GM19099 (cell line): ENCODE measurements around the gene RAB37.

Source experiments
- POLR2A ChIP-seq: IDR thresholded peaks from 3 replicates; pipeline ENCODE4 v1.6.1; 2011; ENCODE audit warnings: low read depth; ENCODE audit not compliant: insufficient read length; ENCODE audit errors: extremely low read depth

RAB37 gene

DNA sequence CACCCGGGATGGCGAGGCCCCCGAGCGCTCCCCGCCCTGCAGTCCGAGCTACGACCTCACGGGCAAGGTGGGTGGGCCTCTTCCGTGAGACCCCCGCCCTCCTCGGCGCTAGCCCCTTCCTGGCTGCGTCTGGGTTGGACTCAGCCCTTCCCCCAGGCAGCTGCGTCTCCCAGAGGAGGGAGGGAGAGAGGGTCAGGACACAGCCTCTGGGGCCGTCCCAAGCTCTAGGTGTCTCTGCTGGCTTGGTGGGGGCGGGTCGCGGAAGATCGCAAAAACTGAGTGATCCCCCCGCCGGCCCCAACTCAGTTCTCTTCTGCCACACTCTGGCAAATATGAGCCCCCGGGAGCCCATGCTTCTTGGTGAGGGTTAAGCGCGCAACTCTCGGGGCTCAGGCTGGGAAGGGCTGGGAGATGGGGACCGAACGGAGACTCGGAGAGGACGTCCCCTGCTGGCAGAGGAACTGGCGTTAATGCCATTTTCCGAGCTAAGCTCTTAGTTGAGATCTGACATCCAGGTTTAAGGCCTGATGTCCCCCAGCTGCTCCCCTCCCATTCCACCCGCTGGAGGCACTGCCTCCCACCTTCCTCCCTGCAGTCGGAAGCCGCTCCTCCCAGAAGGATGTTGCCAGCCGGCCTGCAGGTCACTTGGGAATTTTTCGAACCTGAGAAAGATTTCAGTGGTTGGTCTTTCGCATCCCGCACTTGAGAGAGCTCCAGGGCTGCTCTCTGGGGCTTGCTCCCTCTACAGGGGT, 419 bp downstream of the RAB37 start:
- no peak for TF ChIP-seq POLR2A

DNA sequence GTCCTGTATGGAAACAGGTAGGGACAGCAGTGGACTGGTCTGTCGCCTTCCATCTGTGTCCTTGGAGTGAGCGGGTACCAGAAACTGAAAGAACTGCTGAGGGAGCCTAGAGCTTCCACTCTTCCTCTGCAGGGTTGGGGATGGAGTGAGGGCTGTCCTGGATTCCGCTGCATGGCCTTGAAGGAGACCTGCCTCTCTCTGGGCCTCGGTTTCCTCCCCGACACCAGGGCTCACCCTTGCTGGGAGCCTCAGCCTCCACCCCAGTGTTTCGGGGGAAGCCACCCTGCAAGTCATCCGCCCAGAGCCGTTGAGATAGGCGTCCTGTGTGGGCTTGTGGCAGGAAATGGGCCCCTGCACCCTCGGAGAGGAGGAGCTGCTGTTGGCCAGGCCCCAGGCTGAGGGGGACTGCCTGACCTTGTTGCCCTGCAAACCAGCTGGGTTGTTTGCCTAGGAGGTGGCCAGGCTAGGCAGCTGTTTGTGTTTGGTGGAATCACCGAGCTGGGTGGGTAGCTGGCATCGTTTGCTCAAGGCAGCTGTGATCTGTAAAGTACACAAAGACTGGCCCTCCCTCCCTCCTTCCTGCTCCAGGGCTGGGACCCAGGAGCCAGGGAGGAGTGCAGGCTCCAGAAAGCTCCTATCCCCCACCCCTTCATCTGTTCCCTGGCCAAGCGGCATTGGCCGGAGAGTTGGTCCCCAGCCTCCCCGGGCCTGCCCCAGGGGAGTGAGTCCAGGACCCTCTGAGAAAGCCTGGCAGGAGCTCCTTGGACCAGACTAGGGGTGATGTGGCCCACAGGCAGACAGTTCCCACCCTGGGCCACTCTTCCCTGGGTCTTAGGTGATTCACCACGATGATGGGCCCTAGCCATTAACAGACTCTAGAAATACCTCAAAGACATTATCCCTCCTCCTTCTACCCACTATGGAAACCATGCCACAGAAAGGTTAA, 1.3 kb downstream of the RAB37 start:
- TF ChIP-seq POLR2A: peak; percentile 49

DNA sequence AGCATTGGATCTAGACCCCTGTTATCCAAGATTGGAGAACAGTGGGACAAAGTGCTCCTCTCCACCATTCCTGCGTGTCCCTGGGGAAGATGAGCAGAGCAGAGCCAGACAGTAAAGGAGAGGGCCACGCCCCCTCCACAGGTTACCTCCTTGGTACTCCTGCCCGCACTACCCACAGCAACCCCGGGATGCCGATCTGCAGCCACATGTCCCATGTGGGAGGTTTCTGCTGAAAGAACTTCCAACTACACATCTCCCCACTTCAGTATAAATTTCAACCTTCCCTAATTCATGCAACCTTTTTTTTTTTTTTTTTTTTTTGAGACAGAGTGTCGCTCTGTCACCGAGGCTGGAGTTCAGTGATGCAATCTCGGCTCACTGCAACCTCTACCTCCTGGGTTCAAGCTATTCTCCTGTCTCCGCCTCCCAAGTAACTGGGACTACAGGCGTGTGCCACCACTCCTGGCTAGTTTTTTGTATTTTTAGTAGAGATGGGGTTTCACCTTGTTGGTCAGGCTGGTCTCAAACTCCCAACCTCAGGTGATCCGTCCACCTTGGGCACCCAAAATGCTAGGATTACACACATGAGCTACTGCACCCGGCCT, 2.3 kb downstream of the RAB37 start:
- TF ChIP-seq POLR2A: no peak

DNA sequence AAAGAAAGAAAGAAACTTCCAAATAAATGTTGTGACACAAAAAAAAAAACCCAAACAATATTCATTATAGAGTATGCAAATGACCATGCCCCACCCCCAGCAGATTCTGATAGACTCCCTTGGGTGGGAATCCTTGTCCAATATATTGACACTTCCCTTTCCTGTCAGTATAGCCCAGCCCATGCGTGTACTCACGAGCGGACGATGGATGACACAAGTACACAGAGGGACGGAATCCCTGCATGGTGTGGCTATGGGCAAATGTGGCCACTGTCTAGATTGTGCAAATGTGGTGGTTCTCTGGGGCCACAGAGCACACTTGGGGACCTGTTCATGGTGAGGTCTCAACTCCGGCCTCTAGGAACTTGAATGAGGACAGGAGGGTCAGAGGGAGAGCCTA, 3.1 kb downstream of the RAB37 start:
- TF ChIP-seq POLR2A: no peak

DNA sequence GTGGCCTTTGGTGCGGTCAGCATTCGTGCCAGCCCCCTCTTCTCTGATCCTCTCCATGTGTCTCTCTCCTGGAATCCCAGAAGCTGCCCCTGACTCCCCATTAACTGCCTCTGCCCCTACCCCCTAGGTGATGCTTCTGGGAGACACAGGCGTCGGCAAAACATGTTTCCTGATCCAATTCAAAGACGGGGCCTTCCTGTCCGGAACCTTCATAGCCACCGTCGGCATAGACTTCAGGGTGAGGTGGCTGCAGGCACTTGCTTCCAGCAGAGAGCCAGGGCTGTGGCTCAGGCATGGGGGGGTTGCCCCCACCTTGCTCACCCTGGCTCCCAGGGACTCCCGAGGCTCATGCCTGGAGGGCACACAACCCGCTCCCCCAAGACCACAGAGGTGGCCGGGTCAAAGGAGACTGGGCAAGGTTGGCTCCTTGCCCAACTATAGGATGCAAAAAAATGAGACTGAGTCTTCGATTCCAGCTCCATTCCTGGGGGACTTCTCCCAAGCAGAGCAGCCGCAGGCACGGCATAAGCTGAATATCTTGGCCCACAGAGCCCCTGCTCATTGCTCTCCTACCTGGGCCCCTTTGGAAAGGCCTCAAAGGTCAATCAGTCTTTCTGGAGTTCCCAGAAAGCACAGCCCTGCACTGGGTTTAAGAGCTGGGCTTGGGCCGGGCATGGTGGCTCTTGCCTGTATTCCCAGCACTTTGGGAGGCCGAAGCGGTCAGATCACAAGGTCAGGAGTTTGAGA, 3.8 kb downstream of the RAB37 start:
- TF ChIP-seq POLR2A: no peak

DNA sequence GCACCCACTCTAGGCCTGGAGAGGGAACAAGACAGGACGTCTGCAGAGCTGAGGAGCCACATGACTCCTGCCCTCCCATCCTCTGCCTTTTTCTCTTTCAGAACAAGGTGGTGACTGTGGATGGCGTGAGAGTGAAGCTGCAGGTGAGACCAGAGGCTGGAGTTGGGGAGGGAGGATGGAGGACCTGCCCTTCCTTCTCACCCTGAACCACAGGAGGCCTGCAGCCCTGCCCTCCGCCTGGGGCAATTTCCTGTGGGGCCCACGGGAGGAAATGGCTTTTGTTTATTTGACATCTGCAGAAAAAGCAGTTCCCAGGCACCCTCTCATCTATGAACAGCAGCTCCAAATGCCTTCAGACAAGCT, 5.1 kb downstream of the RAB37 start:
- no peak for TF ChIP-seq POLR2A

DNA sequence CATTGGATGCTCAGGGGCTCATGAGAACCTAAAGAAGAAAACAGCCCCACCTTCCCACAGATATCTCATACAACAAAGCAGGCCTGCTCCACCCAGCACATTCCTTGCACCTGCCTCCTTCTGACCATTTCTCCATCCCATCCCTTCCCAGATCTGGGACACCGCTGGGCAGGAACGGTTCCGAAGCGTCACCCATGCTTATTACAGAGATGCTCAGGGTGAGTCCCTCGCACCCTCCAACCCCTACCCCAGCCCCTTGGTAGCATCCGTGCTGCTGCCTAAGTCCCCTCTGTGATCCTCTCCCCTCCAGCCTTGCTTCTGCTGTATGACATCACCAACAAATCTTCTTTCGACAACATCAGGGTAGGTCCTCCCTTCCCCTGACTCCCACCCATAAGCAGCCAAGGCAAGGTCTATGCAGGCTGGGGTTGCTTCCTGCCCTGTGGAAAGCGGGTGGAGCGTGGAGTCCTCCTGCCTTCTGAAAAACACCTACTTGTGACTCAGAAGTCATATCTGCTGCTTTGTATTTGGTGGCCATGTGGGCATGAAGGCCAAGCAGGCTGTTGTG, 6.0 kb downstream of the RAB37 start:
- no peak for TF ChIP-seq POLR2A

DNA sequence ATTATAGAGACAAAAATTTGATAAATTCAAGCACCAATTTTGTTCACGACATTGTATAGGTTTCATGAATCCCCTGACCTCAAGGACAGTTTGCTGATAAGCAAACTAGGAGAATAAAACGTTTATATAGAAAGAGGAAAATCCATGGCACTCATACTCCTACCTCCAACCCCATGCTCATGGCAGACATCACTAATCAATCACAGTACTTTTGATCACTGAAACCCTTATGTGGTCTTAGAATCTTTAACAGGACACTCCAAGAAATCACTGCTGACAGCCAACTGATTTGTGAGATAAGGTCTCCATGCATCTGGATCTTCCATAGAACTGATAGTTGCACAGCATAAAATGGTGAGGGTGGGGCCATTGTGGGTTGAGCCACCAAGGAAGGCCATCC, 6.7 kb downstream of the RAB37 start:
- no peak for TF ChIP-seq POLR2A

DNA sequence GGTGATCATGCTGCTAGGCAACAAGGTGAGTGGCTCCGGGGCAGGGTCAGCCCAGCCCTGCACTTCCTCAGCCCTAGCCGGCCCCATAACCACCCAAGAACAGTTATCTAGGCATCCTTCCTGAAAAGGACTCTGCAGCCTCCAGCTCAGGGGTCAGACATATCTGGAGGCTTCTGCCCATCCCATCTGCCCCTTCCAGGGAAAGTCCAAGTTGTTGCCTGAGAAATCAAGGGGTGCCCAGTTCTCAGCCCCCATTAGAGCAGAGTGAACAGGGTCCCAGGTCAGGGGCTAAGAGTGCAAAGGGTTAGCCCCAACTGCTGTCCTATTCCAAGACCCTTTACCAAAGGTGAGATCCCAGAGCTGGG, 7.3 kb downstream of the RAB37 start:
- TF ChIP-seq POLR2A: no peak

DNA sequence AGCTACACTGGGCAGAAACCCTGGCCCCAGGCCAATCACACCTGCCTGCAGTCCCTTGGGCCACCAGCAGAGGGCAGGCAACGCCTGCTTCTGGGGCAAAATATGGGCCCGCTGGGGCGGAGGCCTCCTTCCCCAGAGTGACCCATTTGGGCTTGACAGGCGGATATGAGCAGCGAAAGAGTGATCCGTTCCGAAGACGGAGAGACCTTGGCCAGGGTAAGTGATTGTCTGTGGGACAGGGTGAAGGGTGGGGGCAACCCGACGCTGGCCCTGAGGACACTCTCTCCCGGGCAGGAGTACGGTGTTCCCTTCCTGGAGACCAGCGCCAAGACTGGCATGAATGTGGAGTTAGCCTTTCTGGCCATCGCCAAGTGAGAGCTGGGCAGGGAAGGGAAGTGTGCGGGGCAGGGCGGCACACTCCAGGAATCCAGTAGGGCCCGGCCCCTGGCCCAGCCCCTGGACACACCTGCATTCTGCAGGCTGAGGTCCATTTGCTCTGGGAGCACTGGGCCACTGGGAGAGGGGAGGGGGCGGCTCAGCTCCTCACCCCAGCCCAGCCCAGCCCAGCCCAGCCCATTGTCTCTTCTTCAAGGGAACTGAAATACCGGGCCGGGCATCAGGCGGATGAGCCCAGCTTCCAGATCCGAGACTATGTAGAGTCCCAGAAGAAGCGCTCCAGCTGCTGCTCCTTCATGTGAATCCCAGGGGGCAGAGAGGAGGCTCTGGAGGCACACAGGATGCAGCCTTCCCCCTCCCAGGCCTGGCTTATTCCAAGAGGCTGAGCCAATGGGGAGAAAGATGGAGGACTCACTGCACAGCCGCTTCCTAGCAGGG, 7.9 kb downstream of the RAB37 start:
- TF ChIP-seq POLR2A: no peak

DNA sequence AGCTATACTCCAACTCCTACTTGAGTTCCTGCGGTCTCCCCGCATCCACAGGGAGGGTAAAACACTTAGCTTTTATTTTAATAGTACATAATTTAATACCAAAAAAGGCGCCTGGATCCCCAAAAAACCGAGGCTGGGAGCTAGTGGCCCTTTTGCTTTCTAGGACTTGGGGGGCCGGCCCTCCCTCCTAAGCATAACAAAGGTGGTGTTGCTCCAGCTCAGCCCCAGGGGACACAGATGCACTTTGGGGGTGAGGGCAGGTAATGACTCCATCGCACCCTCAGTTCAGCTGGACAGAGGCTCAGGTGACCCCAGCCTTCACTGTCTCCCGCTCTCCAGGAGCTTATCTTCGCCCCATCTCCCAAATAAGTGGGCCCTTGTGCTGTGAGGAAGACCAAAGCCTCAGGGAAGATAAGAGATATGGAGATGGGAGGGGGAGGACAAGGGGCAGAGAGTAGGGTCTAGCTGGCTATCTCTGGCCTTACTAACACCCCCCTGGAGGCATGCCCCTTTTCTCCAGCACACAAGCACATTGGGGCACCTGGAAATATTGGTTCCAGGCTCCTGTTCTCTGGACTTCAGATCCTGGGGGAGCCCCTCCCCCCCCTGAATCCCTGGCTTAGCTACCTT, 8.6 kb downstream of the RAB37 start:
- no peak for TF ChIP-seq POLR2A

DNA sequence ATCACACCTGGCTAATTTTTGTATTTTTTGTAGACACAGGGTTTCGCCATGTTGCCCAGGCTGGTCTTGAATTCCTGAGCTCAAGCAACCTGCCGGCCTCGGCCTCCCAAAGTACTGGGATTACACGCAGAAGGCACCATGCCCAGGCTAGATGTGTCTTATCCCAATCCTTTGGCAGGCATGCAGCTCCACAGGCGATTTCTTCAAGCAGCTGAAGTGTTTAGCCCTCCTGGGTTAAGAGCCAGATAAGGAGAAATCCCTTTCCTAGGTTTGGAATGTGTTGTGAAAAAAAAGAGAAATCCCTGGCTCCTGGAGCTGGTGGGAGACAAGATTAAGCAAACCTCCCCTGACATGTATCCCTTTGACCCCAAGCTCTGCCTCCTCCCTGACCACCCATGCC, 9.3 kb downstream of the RAB37 start:
- TF ChIP-seq POLR2A: no peak

DNA sequence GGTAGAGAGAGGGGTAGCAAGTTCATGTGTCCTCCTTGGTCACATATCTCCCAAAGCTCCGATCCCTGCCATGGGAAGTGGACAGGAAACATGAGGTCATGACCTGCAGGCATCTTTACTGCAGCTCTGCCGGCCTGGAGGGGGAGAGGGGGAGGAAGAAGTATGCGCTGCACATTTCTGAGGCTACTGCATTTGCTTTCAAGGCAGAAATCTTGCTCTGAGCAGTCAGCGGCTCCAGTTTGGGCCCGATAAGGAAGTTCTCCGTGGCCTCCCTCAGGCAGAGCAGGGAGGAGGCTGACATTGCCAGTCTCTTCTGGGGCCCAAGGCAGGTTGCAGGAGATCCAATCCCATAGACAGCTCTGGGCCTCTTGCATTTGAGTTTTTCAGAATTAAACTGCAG, 9.9 kb downstream of the RAB37 start:
- TF ChIP-seq POLR2A: no peak

DNA sequence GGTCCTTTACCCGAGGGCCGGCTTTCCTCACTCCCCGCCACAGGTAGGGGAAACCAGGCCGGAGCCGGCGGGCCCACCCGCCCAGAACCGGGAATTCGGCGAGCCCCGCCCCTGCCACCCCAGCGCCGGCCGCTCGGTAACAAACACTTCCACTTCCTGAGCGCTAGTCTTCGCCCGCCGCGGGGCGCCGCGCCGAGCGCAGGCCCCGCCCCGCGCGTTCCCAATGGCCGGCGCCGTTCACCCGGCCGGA, 11.1 kb downstream of the RAB37 start:
- no peak for TF ChIP-seq POLR2A
